ENCODE measurements around the gene RPL10A.

RPL10A gene

GRCh38 chr6:35468980-35469750, 964 bp downstream of the RPL10A start:
- no peak for TF ChIP-seq CTCF (IDR thresholded peaks at IDR 0.05)

- no peak for TF ChIP-seq CTCF (IDR thresholded peaks at IDR 0.05)
Measured at GRCh38 chr6:35469751-35470662, 1.8 kb downstream of the RPL10A start.

- TF ChIP-seq CTCF (IDR thresholded peaks at IDR 0.05) = no peak
Measured at GRCh38 chr6:35470663-35471120, 2.5 kb downstream of the RPL10A start.

- no peak for TF ChIP-seq CTCF (IDR thresholded peaks at IDR 0.05)
Measured at GRCh38 chr6:35471836-35472345, 3.7 kb downstream of the RPL10A start.

GRCh38 chr6:35473075-35473849, 5.1 kb downstream of the RPL10A start:
- no peak for TF ChIP-seq CTCF (IDR thresholded peaks at IDR 0.05)

- TF ChIP-seq CTCF (IDR thresholded peaks at IDR 0.05) = no peak
Measured at GRCh38 chr6:35473850-35474130, 5.6 kb downstream of the RPL10A start.

Measured in LNCAP (cell line).